Hematopoietic multipotent progenitor cell treated with erythropoietin and hydrocortisone succinate and interleukin-3 and kit ligand, for 8 days (in vitro differentiated cells): ENCODE measurements around the gene GTF2H4.
"Not testable (repeated sequence)": the region's sequence is repeated elsewhere in the genome, so short reads cannot be mapped to it uniquely, and the experiment has no call there.

ENCODE experiments used
- DNase-seq: peaks from one replicate; pipeline ENCODE4 v3.0.0-alpha.2; 2015

The GTF2H4 gene

GRCh38 chr6:30907758-30908591 is at the start of gene GTF2H4:
Gene GTF2H4 (plus strand): TSS chr6:30908207.
- DNase-seq = peak; percentile 100

- DNase-seq = not testable (repeated sequence)
Observed at GRCh38 chr6:30859726-30860125, 48.3 kb upstream of the GTF2H4 start.

- no peak for DNase-seq
Observed at GRCh38 chr6:30861257-30862048, 46.6 kb upstream of the GTF2H4 start.

- no peak for DNase-seq
Observed at GRCh38 chr6:30862156-30862875, 45.7 kb upstream of the GTF2H4 start.

- no peak for DNase-seq
Observed at GRCh38 chr6:30864325-30864724, 43.7 kb upstream of the GTF2H4 start.

GRCh38 chr6:30869241-30869749 is 38.7 kb upstream of the GTF2H4 start:
- not testable (repeated sequence) for DNase-seq

GRCh38 chr6:30870546-30870945 is 37.5 kb upstream of the GTF2H4 start:
- DNase-seq = no peak

GRCh38 chr6:30871592-30872183 is 36.3 kb upstream of the GTF2H4 start:
- DNase-seq = peak; percentile 26

- no peak for DNase-seq
Observed at GRCh38 chr6:30873137-30873640, 34.8 kb upstream of the GTF2H4 start.

GRCh38 chr6:30873795-30874194 is 34.2 kb upstream of the GTF2H4 start:
- not testable (repeated sequence) for DNase-seq

GRCh38 chr6:30875244-30876038 is 32.6 kb upstream of the GTF2H4 start:
- DNase-seq = no peak

GRCh38 chr6:30876039-30876730 is 31.8 kb upstream of the GTF2H4 start:
- DNase-seq = peak; percentile 22

- DNase-seq = peak; percentile 88
Observed at GRCh38 chr6:30877419-30878262, 30.4 kb upstream of the GTF2H4 start.

- peak; percentile 50 for DNase-seq
Observed at GRCh38 chr6:30879684-30880427, 28.2 kb upstream of the GTF2H4 start.

- no peak for DNase-seq
Observed at GRCh38 chr6:30880698-30881252, 27.2 kb upstream of the GTF2H4 start.

- no peak for DNase-seq
Observed at GRCh38 chr6:30881392-30882203, 26.4 kb upstream of the GTF2H4 start.

- DNase-seq = no peak
Observed at GRCh38 chr6:30882204-30882758, 25.7 kb upstream of the GTF2H4 start.
